ENCODE data around the gene KCTD15. TPM values are rescaled to one million over a fixed set of nuclear protein-coding genes. Genes with fewer than 3 reads are reported as not detected.

The KCTD15 gene
- polyA plus RNA-seq, 3 donors, result 1.6 to 43.2 (median 2.1) TPM

DNA sequence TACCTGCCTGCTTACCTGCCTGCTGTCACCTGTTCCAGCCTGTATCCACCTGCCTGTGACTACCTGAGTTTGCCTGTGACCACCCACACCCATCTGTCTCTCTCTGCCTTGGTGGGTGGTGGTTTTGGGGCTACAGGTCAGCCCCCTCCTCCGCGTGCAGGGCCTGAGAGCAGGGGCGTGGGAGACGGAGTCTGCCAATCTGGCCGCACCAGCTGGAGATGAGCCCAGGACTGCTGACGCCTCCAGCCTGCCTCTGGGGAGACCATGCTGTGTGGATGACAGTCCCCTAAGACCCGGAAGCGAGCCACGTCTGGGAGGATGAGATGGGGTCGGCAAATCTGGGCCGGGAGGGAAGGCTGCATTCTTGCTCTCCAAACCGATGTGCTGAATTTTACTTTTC, 15.9 kb upstream of the KCTD15 start:
- Mint-ChIP-seq H3K27me3 (ENCODE audit: low read depth in 3 of 3) (peaks cover 18 to 30% (median 20%) of the 10 kb centered on the region in 3 donors), H3K4me3 (no peak overlapping the region), H3K4me1 (peaks cover 3% of the 10 kb centered on the region), H3K27ac (peak overlapping the region in 1 of 7 donors; percentile 57), H3K36me3 (no peaks in the 10 kb centered on the region), H3K9me3 (peaks cover 0 to 5% (median 3%) of the 10 kb centered on the region in 7 donors)
- Histone ChIP-seq H3K27me3 (ENCODE audit: control insufficient read depth in 2 of 2, insufficient read depth in 2 of 2, low read length in 2 of 2) (peaks cover 0 to 11% of the 10 kb centered on the region in 2 donors), H3K4me3 (replicated peaks in 1 of 3; ENCODE audit: low read depth in 2 of 3, low read length in 3 of 3) (no peak overlapping the region), H2AFZ (ENCODE audit: insufficient read depth, low read depth, low read length, poor library complexity, severe bottlenecking) (no peak overlapping the region), H3K4me1 (ENCODE audit: control insufficient read depth in 1 of 2, insufficient read depth in 2 of 2, low read length in 2 of 2) (no peaks in the 10 kb centered on the region), H3K36me3 (replicated peaks in 1 of 2; ENCODE audit: control insufficient read depth in 1 of 2, insufficient read depth in 2 of 2, low read length in 2 of 2) (no peaks in the 10 kb centered on the region), H3K9ac (ENCODE audit: insufficient read depth, low read length, poor library complexity, severe bottlenecking) (no peak overlapping the region), H3K4me2 (replicated peaks; ENCODE audit: extremely low read depth, low read length, poor library complexity, severe bottlenecking) (no peak overlapping the region), H4K20me1 (ENCODE audit: insufficient read depth, low read length) (no peaks in the 10 kb centered on the region), H3K79me2 (ENCODE audit: insufficient read depth, low read length) (no peaks in the 10 kb centered on the region), H3K9me3 (replicated peaks in 1 of 2; ENCODE audit: control insufficient read depth in 1 of 2, insufficient read depth in 1 of 2, low read length in 2 of 2) (no peaks in the 10 kb centered on the region), H3K27ac (ENCODE audit: low read depth in 1 of 2, low read length in 2 of 2) (no peak overlapping the region)
- TF ChIP-seq, protein P1, sequence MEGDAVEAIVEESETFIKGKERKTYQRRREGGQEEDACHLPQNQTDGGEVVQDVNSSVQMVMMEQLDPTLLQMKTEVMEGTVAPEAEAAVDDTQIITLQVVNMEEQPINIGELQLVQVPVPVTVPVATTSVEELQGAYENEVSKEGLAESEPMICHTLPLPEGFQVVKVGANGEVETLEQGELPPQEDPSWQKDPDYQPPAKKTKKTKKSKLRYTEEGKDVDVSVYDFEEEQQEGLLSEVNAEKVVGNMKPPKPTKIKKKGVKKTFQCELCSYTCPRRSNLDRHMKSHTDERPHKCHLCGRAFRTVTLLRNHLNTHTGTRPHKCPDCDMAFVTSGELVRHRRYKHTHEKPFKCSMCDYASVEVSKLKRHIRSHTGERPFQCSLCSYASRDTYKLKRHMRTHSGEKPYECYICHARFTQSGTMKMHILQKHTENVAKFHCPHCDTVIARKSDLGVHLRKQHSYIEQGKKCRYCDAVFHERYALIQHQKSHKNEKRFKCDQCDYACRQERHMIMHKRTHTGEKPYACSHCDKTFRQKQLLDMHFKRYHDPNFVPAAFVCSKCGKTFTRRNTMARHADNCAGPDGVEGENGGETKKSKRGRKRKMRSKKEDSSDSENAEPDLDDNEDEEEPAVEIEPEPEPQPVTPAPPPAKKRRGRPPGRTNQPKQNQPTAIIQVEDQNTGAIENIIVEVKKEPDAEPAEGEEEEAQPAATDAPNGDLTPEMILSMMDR (IDR thresholded peaks at IDR 0.05), result no peak
- 95% methylated on average over 9 of the region's 12 CpGs for WGBS (ENCODE audit: insufficient coverage)
- DNase-seq, result no peak
- intact Hi-C loops (cut with micrococcal nuclease), result no loop called here

DNA sequence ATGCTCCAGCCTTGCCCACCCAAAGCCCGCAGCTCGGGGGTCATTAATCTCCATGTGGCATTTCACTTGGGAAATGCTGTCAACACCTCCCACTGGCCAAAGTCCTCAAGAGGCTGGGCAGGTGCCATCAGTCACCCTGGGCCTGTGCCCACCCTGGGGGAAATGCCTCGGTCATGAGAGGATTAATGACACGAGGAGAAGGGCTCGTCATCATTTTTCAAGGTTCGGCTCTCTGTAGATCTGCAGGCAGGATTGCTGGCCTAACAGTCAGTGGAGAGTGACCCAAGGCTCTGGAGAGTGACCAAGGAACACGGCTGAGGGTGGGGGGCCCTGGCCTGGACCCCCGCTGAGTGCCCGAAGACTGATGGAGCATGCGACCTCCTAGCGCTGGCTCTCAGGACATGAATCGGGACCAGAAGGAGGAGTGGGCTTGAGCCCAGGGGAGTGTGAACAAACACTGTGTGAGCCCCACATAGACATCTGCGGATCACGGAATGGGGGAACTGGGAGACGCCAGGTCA, 15.2 kb upstream of the KCTD15 start:
- Histone ChIP-seq H3K27ac (ENCODE audit: low read depth in 1 of 2, low read length in 2 of 2) (no peak overlapping the region), H3K79me2 (ENCODE audit: insufficient read depth, low read length) (no peaks in the 10 kb centered on the region), H3K4me1 (ENCODE audit: control insufficient read depth in 1 of 2, insufficient read depth in 2 of 2, low read length in 2 of 2) (no peaks in the 10 kb centered on the region), H3K9ac (ENCODE audit: insufficient read depth, low read length, poor library complexity, severe bottlenecking) (no peak overlapping the region), H3K4me3 (replicated peaks in 1 of 3; ENCODE audit: low read depth in 2 of 3, low read length in 3 of 3) (no peak overlapping the region), H2AFZ (ENCODE audit: insufficient read depth, low read depth, low read length, poor library complexity, severe bottlenecking) (no peak overlapping the region), H3K36me3 (replicated peaks in 1 of 2; ENCODE audit: control insufficient read depth in 1 of 2, insufficient read depth in 2 of 2, low read length in 2 of 2) (no peaks in the 10 kb centered on the region), H3K27me3 (ENCODE audit: control insufficient read depth in 2 of 2, insufficient read depth in 2 of 2, low read length in 2 of 2) (peaks cover 0 to 11% of the 10 kb centered on the region in 2 donors), H3K9me3 (replicated peaks in 1 of 2; ENCODE audit: control insufficient read depth in 1 of 2, insufficient read depth in 1 of 2, low read length in 2 of 2) (no peaks in the 10 kb centered on the region), H4K20me1 (ENCODE audit: insufficient read depth, low read length) (no peaks in the 10 kb centered on the region), H3K4me2 (replicated peaks; ENCODE audit: extremely low read depth, low read length, poor library complexity, severe bottlenecking) (no peak overlapping the region)
- TF ChIP-seq, protein P1 (IDR thresholded peaks at IDR 0.05), result no peak
- Mint-ChIP-seq H3K9me3 (peaks cover 0 to 5% (median 3%) of the 10 kb centered on the region in 7 donors), H3K36me3 (no peaks in the 10 kb centered on the region), H3K4me3 (no peak overlapping the region), H3K4me1 (peaks cover 3% of the 10 kb centered on the region), H3K27me3 (ENCODE audit: low read depth in 3 of 3) (peaks cover 18 to 32% (median 22%) of the 10 kb centered on the region in 3 donors), H3K27ac (no peak overlapping the region)
- intact Hi-C loops (cut with micrococcal nuclease), result no loop called here
- 94% methylated on average over 13 of the region's 15 CpGs for WGBS (ENCODE audit: insufficient coverage)
- DNase-seq, result no peak
